ENCODE data around the gene TOMM6. TPM values are rescaled to one million over a fixed set of nuclear protein-coding genes. Genes with fewer than 3 reads are reported as not detected.

TOMM6 gene
- polyA plus RNA-seq, 1 of the 3 experiments (the other 2 are of a cell fraction), result 493 TPM

DNA sequence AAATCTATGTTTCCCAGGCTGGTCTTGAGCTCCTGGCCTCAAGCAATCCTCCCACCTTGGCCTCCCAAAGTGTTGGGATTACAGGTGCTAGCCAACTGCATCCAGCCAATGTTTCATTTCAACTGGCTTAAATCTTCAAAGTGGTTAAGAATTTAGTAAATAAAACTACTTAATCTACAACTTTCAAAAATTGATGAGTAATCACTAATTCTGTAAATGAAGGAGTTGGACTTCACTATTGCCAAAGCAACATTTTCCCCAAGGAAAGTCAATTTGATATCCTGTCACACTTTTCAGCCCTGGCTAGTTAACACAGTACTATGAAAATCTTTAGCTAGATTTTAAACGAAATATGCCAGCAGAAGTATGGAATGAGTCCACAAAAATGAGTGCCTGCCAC is 3.8 kb downstream of the TOMM6 start:
- Histone ChIP-seq H3K4me2 (no peak overlapping the region), H3K9me2 (no peaks in the 10 kb centered on the region), H3K9ac (no peak overlapping the region), H3K27ac (ENCODE audit: low read depth in 2 of 2, low read length in 1 of 2) (0 out of 4 replicates have a peak overlapping the region, but pooled peaks of 1 of the 2 experiments have one; percentile 1), H3K36me3 (replicated peaks in 1 of 2; ENCODE audit: control insufficient read depth in 1 of 2, insufficient read depth in 2 of 2, low read length in 1 of 2) (peaks cover 31 to 63% of the 10 kb centered on the region in 2 experiments), H3K4me3 (ENCODE audit: low read depth in 2 of 2, low read length in 1 of 2) (no peak overlapping the region), H3K79me2 (ENCODE audit: insufficient read depth) (peaks cover 26% of the 10 kb centered on the region), H3K4me1 (ENCODE audit: control insufficient read depth in 1 of 2, insufficient read depth in 2 of 2, low read depth in 1 of 2, low read length in 1 of 2) (peaks cover 8 to 9% of the 10 kb centered on the region in 2 experiments; a peak in 2 of 4 replicates), H2AFZ (ENCODE audit: low read depth) (no peak overlapping the region), H3F3A (replicated peaks; ENCODE audit: insufficient read depth) (peaks cover 39% of the 10 kb centered on the region), H4K20me1 (ENCODE audit: insufficient read depth) (no peaks in the 10 kb centered on the region), H3K27me3 (ENCODE audit: insufficient read depth) (no peaks in the 10 kb centered on the region), H3K9me3 (no peaks in the 10 kb centered on the region)
- WGBS (ENCODE audit: low lambda C conversion rate), result 45% methylated on average over 1 of the region's 1 CpG
- ChIA-PET CTCF (interaction anchor here (0.9 to 2.2 kb wide), 6 partner anchors 10 to 255 kb away, joined by 3 to 10 read pairs (median 3); no protein-coding TSS in a partner anchor), POLR2A (interaction anchor here (0.7 to 1.2 kb wide), 2 partner anchors 10 to 58 kb away, joined by 3 read pairs; no protein-coding TSS in a partner anchor)
- DNase-seq, result no peak
- no peak for TF ChIP-seq RCOR1 (IDR thresholded peaks at IDR 0.05; ENCODE audit: low read length)
- TF ChIP-seq, protein P1, sequence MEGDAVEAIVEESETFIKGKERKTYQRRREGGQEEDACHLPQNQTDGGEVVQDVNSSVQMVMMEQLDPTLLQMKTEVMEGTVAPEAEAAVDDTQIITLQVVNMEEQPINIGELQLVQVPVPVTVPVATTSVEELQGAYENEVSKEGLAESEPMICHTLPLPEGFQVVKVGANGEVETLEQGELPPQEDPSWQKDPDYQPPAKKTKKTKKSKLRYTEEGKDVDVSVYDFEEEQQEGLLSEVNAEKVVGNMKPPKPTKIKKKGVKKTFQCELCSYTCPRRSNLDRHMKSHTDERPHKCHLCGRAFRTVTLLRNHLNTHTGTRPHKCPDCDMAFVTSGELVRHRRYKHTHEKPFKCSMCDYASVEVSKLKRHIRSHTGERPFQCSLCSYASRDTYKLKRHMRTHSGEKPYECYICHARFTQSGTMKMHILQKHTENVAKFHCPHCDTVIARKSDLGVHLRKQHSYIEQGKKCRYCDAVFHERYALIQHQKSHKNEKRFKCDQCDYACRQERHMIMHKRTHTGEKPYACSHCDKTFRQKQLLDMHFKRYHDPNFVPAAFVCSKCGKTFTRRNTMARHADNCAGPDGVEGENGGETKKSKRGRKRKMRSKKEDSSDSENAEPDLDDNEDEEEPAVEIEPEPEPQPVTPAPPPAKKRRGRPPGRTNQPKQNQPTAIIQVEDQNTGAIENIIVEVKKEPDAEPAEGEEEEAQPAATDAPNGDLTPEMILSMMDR (IDR thresholded peaks at IDR 0.05), result no peak
- no peak for TF ChIP-seq GABPA (IDR thresholded peaks at IDR 0.05; ENCODE audit: low read depth)
- no peak for TF ChIP-seq POLR2AphosphoS5 (IDR thresholded peaks at IDR 0.05; ENCODE audit: low read depth, low read length)
- TF ChIP-seq, protein P2, sequence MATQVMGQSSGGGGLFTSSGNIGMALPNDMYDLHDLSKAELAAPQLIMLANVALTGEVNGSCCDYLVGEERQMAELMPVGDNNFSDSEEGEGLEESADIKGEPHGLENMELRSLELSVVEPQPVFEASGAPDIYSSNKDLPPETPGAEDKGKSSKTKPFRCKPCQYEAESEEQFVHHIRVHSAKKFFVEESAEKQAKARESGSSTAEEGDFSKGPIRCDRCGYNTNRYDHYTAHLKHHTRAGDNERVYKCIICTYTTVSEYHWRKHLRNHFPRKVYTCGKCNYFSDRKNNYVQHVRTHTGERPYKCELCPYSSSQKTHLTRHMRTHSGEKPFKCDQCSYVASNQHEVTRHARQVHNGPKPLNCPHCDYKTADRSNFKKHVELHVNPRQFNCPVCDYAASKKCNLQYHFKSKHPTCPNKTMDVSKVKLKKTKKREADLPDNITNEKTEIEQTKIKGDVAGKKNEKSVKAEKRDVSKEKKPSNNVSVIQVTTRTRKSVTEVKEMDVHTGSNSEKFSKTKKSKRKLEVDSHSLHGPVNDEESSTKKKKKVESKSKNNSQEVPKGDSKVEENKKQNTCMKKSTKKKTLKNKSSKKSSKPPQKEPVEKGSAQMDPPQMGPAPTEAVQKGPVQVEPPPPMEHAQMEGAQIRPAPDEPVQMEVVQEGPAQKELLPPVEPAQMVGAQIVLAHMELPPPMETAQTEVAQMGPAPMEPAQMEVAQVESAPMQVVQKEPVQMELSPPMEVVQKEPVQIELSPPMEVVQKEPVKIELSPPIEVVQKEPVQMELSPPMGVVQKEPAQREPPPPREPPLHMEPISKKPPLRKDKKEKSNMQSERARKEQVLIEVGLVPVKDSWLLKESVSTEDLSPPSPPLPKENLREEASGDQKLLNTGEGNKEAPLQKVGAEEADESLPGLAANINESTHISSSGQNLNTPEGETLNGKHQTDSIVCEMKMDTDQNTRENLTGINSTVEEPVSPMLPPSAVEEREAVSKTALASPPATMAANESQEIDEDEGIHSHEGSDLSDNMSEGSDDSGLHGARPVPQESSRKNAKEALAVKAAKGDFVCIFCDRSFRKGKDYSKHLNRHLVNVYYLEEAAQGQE (IDR thresholded peaks at IDR 0.05; ENCODE audit: low read depth, low read length), result no peak
- TF ChIP-seq FOSL2 (IDR thresholded peaks at IDR 0.05; ENCODE audit: borderline replicate concordance, low read depth), result no peak
- no peak for TF ChIP-seq EZH2phosphoT487 (IDR thresholded peaks at IDR 0.05; ENCODE audit: borderline replicate concordance, low read depth)
- TF ChIP-seq TAF1 (IDR thresholded peaks at IDR 0.05; ENCODE audit: borderline replicate concordance, low read depth, low read length), result no peak
- TF ChIP-seq MEF2A (IDR thresholded peaks at IDR 0.05; ENCODE audit: borderline replicate concordance, low read depth), result no peak
- TF ChIP-seq FOXJ3 (CRISPR knock-in tag; IDR thresholded peaks at IDR 0.05), result no peak
- TF ChIP-seq, protein P3, sequence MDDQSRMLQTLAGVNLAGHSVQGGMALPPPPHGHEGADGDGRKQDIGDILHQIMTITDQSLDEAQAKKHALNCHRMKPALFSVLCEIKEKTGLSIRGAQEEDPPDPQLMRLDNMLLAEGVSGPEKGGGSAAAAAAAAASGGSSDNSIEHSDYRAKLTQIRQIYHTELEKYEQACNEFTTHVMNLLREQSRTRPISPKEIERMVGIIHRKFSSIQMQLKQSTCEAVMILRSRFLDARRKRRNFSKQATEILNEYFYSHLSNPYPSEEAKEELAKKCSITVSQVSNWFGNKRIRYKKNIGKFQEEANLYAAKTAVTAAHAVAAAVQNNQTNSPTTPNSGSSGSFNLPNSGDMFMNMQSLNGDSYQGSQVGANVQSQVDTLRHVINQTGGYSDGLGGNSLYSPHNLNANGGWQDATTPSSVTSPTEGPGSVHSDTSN (IDR thresholded peaks at IDR 0.05), result no peak
- TF ChIP-seq, protein P4, sequence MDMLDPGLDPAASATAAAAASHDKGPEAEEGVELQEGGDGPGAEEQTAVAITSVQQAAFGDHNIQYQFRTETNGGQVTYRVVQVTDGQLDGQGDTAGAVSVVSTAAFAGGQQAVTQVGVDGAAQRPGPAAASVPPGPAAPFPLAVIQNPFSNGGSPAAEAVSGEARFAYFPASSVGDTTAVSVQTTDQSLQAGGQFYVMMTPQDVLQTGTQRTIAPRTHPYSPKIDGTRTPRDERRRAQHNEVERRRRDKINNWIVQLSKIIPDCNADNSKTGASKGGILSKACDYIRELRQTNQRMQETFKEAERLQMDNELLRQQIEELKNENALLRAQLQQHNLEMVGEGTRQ (IDR thresholded peaks at IDR 0.05; ENCODE audit: borderline replicate concordance, low read depth, low read length), result no peak
- TF ChIP-seq, protein P5, sequence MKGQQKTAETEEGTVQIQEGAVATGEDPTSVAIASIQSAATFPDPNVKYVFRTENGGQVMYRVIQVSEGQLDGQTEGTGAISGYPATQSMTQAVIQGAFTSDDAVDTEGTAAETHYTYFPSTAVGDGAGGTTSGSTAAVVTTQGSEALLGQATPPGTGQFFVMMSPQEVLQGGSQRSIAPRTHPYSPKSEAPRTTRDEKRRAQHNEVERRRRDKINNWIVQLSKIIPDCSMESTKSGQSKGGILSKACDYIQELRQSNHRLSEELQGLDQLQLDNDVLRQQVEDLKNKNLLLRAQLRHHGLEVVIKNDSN (IDR thresholded peaks at IDR 0.05; ENCODE audit: borderline replicate concordance, low read depth), result no peak
- TF ChIP-seq TEAD4 (IDR thresholded peaks at IDR 0.05; ENCODE audit: borderline replicate concordance, insufficient read depth), result no peak
- no peak for TF ChIP-seq FOXM1 (IDR thresholded peaks at IDR 0.05; ENCODE audit: low read depth)
- TF ChIP-seq SIN3A (IDR thresholded peaks at IDR 0.05; ENCODE audit: borderline replicate concordance, low read depth, low read length), result no peak
- no peak for TF ChIP-seq NFIC (IDR thresholded peaks at IDR 0.05; ENCODE audit: borderline replicate concordance)

All from SK-N-SH (cell line).